MM.1S (cell line): ENCODE data around the gene RHOF.

ENCODE experiments used
- CTCF ChIP-seq: fragments of 300-600 bp; sonication (generic); IDR thresholded peaks from 2 replicates; pipeline ENCODE4 v1.5.1; 2016; ENCODE audit warnings: antibody characterized with exemption, low read length, mixed read lengths
- EZH2 ChIP-seq: fragments of 300-600 bp; sonication (generic); optimal IDR thresholded peaks from 2 replicates; pipeline ENCODE3; 2017; ENCODE audit warnings: low read depth, mild to moderate bottlenecking, antibody characterized with exemption, low read length, mixed read lengths

GRCh38 chr12:121798787-121799155 is 5.3 kb upstream of the RHOF start:
- TF ChIP-seq CTCF: no peak
- TF ChIP-seq EZH2: no peak
